ENCODE results near the gene ST7. TPM values are rescaled to one million over a fixed set of nuclear protein-coding genes. Genes with fewer than 3 reads are reported as not detected.
A peak's percentile ranks its signal among the peaks of the same experiment; 100 is the strongest.

ST7 gene
- total and polyA plus RNA-seq, 2 of the 13 experiments (the other 11 are each of a cell fraction or from before 2014, with no cell fraction given): 17.3 to 23.5 TPM

GRCh38 chr7:117124591-117125220, 171.4 kb downstream of the ST7 start (continued):
- TF ChIP-seq HDAC2 (CRISPR knock-in tag; IDR thresholded peaks at IDR 0.05) (peak; percentile 79; the same call in 1 of the 2 replicates), ISX (CRISPR knock-in tag; conservative IDR thresholded peaks at IDR 0.05) (no peak), ADNP (CRISPR knock-in tag; IDR thresholded peaks at IDR 0.05) (no peak), ZNF800 (CRISPR knock-in tag; IDR thresholded peaks at IDR 0.05) (no peak), RARA (CRISPR knock-in tag; IDR thresholded peaks at IDR 0.05) (peak; percentile 64), ZNF780A (CRISPR knock-in tag; IDR thresholded peaks at IDR 0.05) (no peak), ZFP1 (CRISPR knock-in tag; IDR thresholded peaks at IDR 0.05) (no peak), EHMT2 (IDR thresholded peaks at IDR 0.05; ENCODE audit: borderline replicate concordance, low read depth, low read length) (no peak), TFDP1 (CRISPR knock-in tag; IDR thresholded peaks at IDR 0.05; ENCODE audit: borderline replicate concordance) (no peak), ZNF329 (CRISPR knock-in tag; IDR thresholded peaks at IDR 0.05; ENCODE audit: low read depth) (no peak), FIP1L1 (IDR thresholded peaks at IDR 0.05; ENCODE audit: borderline replicate concordance, insufficient read depth, low read depth, low read length) (no peak), ATRX (CRISPR knock-in tag; IDR thresholded peaks at IDR 0.05; ENCODE audit: borderline replicate concordance) (no peak), ZFYVE20 (CRISPR knock-in tag; IDR thresholded peaks at IDR 0.05; ENCODE audit: borderline replicate concordance, low read depth) (no peak), TBL1XR1 (IDR thresholded peaks at IDR 0.05; ENCODE audit: borderline replicate concordance, low read length, partially characterized antibody) (no peak), TEAD2 (CRISPR knock-in tag; IDR thresholded peaks at IDR 0.05) (no peak), ZNF383 (CRISPR knock-in tag; IDR thresholded peaks at IDR 0.05; ENCODE audit: borderline replicate concordance) (no peak), PLRG1 (conservative IDR thresholded peaks at IDR 0.05) (no peak), ZSCAN22 (CRISPR knock-in tag; IDR thresholded peaks at IDR 0.05) (no peak), PHF21A (CRISPR knock-in tag; IDR thresholded peaks at IDR 0.05) (no peak)
- TF ChIP-seq, protein P1, sequence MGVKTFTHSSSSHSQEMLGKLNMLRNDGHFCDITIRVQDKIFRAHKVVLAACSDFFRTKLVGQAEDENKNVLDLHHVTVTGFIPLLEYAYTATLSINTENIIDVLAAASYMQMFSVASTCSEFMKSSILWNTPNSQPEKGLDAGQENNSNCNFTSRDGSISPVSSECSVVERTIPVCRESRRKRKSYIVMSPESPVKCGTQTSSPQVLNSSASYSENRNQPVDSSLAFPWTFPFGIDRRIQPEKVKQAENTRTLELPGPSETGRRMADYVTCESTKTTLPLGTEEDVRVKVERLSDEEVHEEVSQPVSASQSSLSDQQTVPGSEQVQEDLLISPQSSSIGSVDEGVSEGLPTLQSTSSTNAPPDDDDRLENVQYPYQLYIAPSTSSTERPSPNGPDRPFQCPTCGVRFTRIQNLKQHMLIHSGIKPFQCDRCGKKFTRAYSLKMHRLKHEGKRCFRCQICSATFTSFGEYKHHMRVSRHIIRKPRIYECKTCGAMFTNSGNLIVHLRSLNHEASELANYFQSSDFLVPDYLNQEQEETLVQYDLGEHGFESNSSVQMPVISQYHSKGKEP (CRISPR knock-in tag; IDR thresholded peaks at IDR 0.05): no peak
- TF ChIP-seq, protein P2, sequence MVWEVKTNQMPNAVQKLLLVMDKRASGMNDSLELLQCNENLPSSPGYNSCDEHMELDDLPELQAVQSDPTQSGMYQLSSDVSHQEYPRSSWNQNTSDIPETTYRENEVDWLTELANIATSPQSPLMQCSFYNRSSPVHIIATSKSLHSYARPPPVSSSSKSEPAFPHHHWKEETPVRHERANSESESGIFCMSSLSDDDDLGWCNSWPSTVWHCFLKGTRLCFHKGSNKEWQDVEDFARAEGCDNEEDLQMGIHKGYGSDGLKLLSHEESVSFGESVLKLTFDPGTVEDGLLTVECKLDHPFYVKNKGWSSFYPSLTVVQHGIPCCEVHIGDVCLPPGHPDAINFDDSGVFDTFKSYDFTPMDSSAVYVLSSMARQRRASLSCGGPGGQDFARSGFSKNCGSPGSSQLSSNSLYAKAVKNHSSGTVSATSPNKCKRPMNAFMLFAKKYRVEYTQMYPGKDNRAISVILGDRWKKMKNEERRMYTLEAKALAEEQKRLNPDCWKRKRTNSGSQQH (CRISPR knock-in tag; IDR thresholded peaks at IDR 0.05; ENCODE audit: low read depth): no peak
- TF ChIP-seq, protein P3, sequence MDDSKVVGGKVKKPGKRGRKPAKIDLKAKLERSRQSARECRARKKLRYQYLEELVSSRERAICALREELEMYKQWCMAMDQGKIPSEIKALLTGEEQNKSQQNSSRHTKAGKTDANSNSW (CRISPR knock-in tag; IDR thresholded peaks at IDR 0.05; ENCODE audit: borderline replicate concordance): no peak
